Loucy (cell line): Measurements from ENCODE around the gene CYP3A5.

Experiments
- EZH2phosphoT487 ChIP-seq: fragments of 200-600 bp; IDR thresholded peaks from 2 replicates; pipeline ENCODE4 v1.6.1; 2018; ENCODE audit warnings: antibody characterized with exemption, mild to moderate bottlenecking, moderate library complexity, borderline replicate concordance
- TF ChIP-seq, protein P1 (sequence below): fragments of 200-600 bp; sonication (generic); conservative IDR thresholded peaks from 2 replicates; pipeline ENCODE4 v1.5.1; 2014; ENCODE audit warnings: mild to moderate bottlenecking, antibody characterized with exemption, low read length

DNA sequence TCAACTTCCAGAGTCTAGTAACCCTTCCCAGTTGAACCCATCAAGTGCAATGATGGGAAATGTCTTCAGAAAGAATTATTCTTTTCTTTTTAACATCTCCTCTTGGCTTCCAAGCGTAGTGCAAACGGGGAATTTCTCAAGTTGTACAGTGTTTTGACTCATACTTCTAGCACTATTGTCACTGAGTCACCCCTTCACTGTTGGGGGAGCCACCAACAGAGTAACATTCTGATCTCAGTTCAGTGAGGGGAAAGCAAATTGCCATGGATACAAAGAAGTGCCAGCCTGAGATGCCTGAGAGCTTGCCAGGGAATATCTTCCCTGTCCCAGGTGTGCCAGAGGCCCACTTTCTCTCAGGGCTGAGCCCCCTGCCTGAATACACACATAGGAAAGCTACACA is 31.0 kb downstream of the CYP3A5 start:
- TF ChIP-seq, protein P1, sequence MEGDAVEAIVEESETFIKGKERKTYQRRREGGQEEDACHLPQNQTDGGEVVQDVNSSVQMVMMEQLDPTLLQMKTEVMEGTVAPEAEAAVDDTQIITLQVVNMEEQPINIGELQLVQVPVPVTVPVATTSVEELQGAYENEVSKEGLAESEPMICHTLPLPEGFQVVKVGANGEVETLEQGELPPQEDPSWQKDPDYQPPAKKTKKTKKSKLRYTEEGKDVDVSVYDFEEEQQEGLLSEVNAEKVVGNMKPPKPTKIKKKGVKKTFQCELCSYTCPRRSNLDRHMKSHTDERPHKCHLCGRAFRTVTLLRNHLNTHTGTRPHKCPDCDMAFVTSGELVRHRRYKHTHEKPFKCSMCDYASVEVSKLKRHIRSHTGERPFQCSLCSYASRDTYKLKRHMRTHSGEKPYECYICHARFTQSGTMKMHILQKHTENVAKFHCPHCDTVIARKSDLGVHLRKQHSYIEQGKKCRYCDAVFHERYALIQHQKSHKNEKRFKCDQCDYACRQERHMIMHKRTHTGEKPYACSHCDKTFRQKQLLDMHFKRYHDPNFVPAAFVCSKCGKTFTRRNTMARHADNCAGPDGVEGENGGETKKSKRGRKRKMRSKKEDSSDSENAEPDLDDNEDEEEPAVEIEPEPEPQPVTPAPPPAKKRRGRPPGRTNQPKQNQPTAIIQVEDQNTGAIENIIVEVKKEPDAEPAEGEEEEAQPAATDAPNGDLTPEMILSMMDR, result no peak
- no peak for TF ChIP-seq EZH2phosphoT487
